Right forelimb (tissue), 1 donor: ENCODE results near the gene DKC1.

Source experiments
- DNase-seq: peaks from one replicate; pipeline ENCODE4 v3.0.0-alpha.2; 2018

Gene DKC1

GRCh38 chrX:154738011-154738738, 24.5 kb upstream of the DKC1 start:
- no peak for DNase-seq

DNA sequence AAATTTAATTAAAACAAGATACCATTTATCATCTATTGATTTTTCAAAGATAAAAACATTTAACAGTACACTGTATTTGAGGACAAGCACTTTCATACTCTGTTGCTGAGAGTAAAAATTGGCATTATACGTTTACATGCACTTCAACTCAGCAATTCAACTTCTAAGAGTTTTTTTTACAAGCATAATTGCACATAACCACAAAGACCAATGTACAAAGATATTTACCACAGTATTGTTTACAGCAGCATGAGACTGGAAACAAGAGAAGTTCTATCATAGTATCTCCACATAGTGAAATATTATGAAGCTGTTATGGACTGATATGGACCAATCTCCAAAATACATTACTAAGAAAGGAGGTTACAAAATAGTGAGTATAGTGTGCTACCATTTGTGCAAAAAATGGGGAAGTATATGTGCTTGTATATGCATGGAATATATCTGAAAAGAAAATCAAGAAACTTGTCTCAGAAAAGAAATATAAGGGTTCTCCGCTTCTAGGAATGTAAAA, 22.7 kb upstream of the DKC1 start:
- DNase-seq: no peak

DNA sequence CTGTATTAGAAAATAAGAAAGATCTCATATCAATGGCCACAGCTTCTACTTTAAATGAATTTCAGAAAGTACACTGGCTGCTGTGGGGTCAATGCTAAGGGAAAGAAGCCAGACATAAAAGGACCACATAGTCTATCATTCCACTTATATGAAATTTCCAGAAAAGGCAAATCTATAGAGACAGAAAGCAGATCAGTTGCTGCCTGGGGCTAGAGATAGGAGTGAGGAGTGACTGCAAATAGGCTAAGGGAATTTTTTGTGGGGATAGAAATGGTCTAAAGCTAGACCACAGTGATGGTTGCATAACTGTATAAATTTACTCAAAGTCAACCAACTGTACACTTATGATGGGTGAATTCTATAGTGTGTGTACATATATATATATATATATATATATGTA, 20.1 kb upstream of the DKC1 start:
- DNase-seq: no peak

DNA sequence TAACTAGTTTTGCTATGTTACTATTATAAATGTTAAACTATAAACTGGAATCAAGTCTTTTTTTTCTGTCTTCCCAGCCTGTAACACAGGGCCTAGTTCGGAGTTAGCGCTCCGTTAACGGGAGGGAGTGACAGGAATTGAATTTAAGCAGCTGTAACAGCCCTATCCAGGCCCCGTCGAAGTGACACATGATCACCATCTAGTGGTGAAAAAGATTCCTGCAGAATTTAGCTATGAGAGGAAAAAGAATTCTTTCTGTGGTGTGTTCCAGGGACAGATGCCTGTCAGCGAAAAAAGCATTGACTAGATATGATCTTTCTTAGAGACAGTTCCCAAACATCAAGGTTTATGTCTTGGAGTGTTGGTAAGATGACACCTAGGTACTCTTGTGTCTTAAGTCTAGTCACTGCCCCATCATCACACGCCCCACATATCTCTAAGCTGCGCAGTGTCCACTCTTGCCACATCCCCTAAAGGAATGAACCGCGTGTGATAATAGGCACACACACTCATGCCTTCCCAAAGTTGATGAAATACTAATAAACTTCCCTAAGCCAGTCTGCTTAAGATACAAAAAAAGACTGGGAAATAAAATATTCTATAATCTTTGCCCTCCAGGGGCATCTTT, 13.8 kb upstream of the DKC1 start:
- peak; percentile 51 for DNase-seq

DNA sequence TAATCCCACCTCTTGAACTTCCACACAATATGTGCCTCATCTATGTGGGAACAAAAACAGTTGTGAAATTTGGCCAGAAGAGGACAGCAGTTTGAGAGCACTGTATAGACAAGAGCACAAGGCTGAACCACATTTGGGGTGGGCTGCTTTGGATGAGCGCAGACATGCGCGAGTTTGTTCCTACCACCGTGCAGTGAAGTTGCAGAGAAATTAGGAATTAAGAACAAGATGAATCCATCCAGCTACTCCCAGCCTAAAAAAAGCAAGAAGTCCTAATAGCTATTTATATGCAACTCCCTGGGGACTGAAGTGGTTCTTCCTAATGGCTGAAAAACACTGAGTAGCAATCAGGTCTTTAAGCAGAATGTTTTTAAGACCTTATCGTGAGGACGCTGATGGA, 12.8 kb upstream of the DKC1 start:
- DNase-seq: no peak

GRCh38 chrX:154750301-154751202, 12.1 kb upstream of the DKC1 start, which contains the start of gene GAB3:
Gene GAB3, minus strand, starts transcription at chrX:154751077. Its CDS starts 52 bp downstream, at chrX:154751025.
- DNase-seq: peak; percentile 54

GRCh38 chrX:154751203-154751668, 11.4 kb upstream of the DKC1 start:
- DNase-seq: no peak

DNA sequence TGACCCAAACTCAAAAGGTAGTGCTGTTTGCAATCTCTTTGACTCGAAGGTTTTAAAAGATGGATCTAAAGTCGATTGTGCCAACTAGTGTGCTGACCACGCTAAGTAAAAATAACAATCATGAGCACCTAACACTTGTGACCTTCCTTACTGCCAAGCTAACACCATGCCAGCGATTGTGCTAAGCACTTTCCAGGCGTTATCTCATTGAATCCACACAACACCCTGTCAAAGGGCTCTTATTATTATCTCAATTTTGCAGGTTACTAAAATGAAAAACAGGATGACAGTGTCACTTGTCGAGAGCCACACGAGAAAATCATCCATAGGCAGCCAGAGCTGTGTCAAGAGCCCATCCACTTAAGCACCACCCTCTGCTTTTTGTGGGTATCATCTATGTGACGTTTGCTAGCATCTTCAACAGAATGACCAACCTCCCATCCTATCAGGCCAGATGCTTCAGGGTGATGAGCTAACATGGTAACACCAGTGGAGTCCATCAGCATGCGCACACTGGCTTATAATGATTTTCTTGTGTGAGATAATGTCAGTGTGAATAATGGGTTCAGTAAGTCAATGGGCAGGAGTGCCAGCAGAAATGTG, 10.9 kb upstream of the DKC1 start:
- no peak for DNase-seq

- no peak for DNase-seq
These were observed 4.0 kb upstream of the DKC1 start for GRCh38 chrX:154758696-154759095.

DNA sequence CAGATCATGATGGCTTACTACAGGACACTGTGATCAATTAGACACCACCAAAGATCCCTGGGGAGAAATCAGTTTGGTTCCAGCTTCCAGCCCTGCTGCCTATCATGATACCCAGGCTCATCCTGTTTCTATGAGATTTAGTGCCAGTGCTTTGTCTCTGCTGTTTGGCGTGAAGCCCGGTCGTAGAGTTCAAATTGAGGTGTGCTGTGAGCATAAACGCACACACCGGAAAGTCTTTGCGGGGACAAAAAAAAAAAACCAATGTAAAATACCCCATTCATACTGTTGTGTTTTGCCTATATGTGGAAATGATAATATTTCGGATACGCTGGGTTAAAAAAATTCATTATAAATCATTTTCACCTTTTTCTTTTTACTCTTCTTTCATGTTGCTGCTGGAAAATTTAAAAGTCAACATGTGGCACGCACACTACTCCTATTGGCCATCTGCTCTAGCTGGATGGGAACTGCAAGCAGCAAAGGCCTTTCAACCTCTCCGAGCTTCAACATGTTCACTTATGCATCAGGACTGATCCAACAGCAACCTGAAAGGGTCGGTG, 607 bp upstream of the DKC1 start:
- DNase-seq: no peak

DNA sequence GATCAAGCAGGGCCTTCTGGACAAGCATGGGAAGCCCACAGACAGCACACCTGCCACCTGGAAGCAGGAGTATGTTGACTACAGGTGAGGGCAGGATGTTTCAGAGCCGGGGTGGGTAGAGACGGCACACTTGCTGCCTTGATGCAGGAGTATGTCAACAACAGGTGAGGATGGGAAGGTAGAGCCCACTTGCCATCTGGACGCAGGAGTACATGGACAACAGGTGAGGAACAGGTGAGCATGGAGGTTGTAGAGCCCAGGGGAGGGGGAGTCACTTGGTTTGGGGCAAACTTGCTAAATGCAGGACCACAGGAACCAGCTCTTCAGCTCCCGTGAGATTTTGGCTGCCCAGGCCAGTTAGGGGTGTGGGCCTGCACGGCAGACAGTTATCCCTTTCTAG, 12.0 kb downstream of the DKC1 start:
- no peak for DNase-seq

GRCh38 chrX:154775419-154776349, 13.0 kb downstream of the DKC1 start:
- DNase-seq: no peak

GRCh38 chrX:154776753-154777152, 14.1 kb downstream of the DKC1 start:
- no peak for DNase-seq

- DNase-seq: no peak
These were observed 16.6 kb downstream of the DKC1 start for GRCh38 chrX:154779261-154779660.

DNA sequence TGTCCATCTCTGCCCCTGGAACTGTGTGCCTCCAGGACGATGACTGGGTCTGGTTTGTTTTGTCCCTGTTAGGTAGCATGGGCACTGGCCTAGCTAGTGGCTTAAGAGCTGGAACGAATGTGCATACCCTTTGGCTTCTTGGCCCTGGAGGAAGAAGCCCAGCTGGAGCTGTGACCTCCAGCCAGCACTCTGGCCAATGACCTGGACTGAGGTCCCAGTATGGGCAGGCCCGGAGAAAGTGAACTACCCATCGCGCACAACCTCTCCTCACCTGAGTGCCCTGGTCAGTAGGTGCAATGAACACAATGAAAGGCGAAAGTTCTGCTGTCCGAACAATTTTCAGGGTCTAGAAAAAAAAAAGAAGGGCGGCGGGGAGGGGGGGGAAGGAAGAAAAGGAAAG, 18.3 kb downstream of the DKC1 start:
- DNase-seq: no peak

DNA sequence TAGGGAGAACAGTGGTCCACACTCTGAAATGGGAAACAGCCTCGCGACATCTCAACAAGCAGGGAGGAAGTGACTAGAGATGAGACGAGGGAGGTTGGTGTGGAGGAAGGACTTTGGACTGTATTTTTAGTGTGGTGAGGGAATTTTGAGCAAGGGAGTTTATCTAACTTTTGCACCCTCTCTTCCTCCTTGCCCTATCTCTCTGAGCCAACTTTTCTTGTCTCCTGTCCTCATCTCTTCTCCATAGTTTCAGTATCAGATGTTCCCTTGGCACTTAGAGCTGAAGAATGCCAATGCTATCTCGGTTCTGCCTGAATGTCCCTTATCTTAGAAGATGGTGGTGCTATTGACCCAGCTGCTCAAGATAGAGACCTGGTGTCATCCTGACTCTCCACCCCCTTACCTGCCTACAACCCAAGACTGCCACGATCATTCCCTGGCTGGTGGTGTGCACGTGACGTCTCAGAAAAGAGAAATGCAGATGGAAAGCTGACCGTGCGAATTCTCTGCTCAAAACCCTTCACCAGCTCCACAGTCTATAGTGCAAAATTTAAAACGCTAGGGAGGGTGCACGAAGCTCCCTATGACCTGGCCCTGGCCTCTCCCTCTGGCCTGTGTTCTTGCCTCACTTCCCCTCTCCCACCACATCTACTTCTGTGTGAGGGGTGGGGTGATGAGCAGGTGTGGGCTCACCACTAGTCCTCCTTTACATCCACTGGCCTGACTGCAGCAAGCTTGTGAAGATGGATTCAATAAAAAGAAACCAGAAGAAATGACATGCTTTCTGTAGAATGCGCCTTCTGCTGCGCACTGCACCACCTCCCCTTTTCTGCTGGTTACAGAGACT, 21.7 kb downstream of the DKC1 start:
- no peak for DNase-seq

- DNase-seq: no peak
These were observed 23.1 kb downstream of the DKC1 start for GRCh38 chrX:154785716-154786115.

- DNase-seq: no peak
These were observed 28.8 kb downstream of the DKC1 start for GRCh38 chrX:154791467-154791866.

- no peak for DNase-seq
These were observed 29.3 kb downstream of the DKC1 start for GRCh38 chrX:154791939-154792338.

DNA sequence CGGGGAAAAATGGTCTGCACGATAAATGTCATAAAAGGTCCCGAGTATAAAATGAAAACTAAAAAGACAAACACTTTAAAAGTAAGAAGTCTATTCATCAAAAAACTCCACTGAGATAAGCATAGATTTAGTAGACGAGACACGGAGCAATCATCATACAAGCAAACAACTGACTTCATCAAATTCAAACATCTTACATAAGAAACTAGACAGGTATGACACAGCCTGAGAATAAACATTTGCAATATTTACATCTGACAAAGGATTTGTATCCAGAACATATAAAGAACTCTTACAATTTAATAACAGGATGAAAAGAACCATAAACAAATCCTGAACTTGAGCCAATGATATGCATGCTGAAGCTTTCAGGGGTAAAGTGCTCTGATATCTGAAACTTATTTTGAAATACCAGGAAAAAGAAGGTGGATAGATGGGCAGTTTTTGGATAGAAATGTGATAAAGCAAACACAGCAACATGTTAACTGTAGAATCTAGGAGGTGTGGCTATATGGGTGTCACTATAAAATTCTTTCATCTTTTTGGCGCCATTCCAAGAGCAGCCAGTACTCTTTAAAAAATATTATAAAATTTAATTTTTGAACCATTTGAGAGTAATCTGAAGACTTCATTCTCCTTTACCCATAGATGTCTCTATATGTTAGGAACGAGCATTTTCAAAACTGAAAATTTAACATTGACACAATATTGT, 30.6 kb downstream of the DKC1 start:
- DNase-seq: no peak
